AG10803 (cell line): ENCODE measurements around the gene SPECC1L.

Experiments
- DNase-seq: peaks from one replicate; pipeline ENCODE4 v3.0.0; 2010; ENCODE audit warnings: low read depth
- H3K4me3 ChIP-seq: 2 replicates; pipeline ENCODE4 v1.5.1; 2011; ENCODE audit warnings: mild to moderate bottlenecking, low read length, control low read depth
- TF ChIP-seq, protein P1 (sequence below): conservative IDR thresholded peaks from 2 replicates; pipeline ENCODE4 v1.5.1; 2011; ENCODE audit warnings: mild to moderate bottlenecking, low read length, control low read depth, inconsistent platforms

Gene SPECC1L

DNA sequence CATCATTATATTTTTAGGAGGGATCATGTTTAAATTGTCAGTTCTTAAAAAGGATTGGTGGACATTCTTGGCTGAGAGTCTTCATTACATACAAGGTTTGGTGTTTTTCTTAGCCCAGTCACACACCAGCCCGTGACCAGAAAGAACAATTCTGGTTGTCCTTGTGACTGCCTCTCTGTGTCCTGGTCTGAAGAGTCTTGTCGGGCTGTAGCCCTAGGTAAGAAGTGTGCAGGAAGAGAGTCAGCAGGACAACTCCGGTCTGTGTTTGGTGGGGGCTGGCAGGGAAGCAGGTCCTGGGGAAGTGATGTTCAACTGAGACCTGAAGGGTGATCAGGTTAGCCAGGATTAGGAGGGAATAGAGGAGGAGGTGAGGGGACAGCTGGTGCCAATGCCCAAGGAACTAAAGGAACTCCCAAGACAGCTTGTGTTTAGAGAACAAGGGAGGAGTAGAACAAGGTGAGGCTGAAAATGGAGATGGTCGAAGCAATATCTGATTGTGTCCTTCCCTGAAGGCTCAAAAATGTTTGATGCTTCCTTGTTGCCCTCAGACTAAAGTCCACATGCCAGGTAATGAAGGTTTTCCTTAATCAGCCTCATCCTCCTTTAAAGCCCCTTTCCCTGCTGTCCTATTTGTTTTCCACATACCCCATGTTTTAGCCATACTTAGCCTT is 91.5 kb downstream of the SPECC1L start:
- no peak overlapping the region for H3K4me3 ChIP-seq
- no peak for DNase-seq

DNA sequence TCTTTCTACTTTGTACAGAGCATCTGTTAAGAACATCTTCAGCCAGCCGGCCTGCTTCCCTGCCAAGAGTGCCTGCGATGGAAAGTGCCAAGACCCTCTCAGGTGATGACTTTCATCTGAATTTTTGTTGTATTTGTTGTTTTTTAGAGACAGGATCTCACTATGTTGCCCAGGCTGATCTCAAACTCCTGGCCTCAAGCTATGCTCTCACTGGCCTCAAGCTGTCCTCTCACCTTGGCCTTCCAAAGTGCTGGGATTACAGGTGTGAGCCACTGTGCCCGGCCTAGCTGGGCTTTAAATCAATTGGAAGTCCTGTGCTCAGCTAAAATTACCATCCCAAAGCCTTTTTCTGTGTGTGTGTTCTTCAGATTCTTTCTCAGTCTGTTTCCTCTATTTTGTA is 92.6 kb downstream of the SPECC1L start:
- no peak for DNase-seq
- TF ChIP-seq, protein P1, sequence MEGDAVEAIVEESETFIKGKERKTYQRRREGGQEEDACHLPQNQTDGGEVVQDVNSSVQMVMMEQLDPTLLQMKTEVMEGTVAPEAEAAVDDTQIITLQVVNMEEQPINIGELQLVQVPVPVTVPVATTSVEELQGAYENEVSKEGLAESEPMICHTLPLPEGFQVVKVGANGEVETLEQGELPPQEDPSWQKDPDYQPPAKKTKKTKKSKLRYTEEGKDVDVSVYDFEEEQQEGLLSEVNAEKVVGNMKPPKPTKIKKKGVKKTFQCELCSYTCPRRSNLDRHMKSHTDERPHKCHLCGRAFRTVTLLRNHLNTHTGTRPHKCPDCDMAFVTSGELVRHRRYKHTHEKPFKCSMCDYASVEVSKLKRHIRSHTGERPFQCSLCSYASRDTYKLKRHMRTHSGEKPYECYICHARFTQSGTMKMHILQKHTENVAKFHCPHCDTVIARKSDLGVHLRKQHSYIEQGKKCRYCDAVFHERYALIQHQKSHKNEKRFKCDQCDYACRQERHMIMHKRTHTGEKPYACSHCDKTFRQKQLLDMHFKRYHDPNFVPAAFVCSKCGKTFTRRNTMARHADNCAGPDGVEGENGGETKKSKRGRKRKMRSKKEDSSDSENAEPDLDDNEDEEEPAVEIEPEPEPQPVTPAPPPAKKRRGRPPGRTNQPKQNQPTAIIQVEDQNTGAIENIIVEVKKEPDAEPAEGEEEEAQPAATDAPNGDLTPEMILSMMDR, result no peak
- H3K4me3 ChIP-seq, result no peak overlapping the region

More for the DNA sequence above, 91.5 kb downstream of the SPECC1L start:
- TF ChIP-seq, protein P1, result no peak

DNA sequence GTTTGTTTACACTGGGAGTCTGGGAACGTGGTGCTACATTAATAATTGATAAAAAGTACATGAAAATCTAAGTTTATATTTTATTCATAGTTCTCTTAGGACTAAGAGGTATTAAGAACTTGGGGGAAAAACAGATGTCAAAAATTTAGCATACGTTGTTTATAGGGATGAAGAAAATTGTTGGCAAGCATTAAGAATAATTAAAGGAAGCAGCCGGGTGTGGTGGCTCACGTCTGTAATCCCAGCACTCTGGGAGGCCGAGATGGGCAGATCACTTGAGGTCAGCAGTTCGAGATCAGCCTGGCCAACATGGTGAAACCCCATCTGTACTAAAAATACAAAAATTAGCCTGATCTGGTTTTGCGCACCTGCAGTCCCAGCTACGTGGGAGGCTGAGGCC is 96.1 kb downstream of the SPECC1L start:
- no peak overlapping the region for H3K4me3 ChIP-seq
- TF ChIP-seq, protein P1, result no peak
- DNase-seq, result no peak

DNA sequence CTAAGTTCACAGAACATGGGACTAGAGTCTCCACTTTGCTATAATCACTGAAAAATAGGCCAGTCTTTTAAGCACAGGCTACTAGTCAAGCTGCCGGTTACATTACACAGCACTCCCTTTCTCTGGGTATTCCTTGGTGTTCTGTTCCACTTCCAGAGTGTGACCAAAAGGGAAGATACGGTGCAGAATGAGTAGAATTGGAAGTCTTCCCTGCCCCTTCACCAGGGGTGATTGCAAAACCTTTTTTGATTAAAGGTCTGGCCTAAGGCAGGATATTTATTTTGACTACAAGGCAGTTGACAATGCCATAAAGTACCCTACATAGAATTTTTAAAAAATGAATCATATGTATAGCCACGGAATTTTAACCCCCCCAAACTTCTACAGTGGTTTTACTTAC is 97.2 kb downstream of the SPECC1L start:
- TF ChIP-seq, protein P1, result no peak
- peak; percentile 59 for DNase-seq
- H3K4me3 ChIP-seq, result no peak overlapping the region

DNA sequence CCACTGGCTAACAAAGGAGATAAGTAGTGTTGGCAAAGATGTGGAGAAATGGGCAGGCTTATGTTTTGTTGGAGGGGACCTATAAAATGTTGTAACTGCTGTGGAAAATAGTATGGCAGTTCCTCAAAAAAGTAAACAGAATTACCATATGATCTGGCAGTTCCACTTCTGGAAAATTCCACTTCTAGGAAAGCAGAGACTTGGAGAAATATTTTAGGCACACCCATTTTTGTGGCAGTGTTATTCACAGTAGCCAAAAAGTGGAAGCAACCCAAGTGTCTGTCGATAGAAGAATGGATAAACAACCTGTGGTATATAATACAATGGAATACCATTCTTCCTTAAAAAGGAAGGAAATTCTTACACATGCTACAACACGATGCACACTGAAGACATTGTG is 99.8 kb downstream of the SPECC1L start:
- no peak overlapping the region for H3K4me3 ChIP-seq
- TF ChIP-seq, protein P1, result no peak
- peak; percentile 34 for DNase-seq

DNA sequence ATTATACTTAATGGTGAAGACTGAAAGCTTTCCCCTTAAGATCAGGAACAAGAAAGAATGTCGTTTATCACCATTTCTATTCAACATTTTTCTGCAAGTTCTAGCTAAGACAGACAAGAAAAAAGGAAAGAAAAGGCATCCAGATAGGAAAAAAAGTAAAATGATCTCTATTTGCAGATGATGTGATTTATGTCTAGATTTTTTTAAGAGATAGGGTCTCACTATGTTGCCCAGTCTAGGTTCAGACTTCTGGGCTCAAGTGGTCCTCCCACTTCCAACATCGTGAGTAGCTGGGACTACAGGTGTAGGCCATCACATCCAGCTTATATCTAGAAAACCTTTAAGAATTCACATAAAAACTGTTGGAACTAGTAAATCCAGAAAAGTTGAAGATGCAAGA is 105.4 kb downstream of the SPECC1L start:
- no peak overlapping the region for H3K4me3 ChIP-seq
- DNase-seq, result no peak
- TF ChIP-seq, protein P1, result no peak

DNA sequence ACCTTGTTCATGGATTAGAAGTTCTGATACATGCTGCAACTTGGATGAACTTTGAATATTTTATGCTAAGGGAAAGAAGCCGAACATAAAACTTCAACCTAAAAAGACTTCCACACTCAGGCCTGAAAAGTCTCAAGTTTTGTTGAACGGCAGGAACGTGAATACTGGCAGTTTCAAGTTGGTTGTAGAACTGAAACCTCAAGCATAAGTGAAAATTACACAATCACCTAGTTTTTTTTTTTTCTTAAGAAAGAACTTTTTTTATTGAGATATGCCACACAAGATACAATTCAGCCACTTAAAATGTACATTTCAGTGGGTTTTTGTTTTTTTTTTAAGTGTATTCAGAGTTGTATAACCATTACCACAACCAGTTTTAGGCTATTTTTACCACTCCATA is 106.0 kb downstream of the SPECC1L start:
- DNase-seq, result no peak
- TF ChIP-seq, protein P1, result no peak
- H3K4me3 ChIP-seq, result no peak overlapping the region
